GM12872 (cell line): Measurements from ENCODE around the gene DNMT3A.

ENCODE experiments used
- TF ChIP-seq, protein P1 (sequence below): IDR thresholded peaks from 3 replicates; pipeline ENCODE4 v1.5.1; 2011; ENCODE audit warnings: low read depth, mild to moderate bottlenecking, low read length, moderate library complexity; ENCODE audit not compliant: insufficient read depth

The DNMT3A gene

DNA sequence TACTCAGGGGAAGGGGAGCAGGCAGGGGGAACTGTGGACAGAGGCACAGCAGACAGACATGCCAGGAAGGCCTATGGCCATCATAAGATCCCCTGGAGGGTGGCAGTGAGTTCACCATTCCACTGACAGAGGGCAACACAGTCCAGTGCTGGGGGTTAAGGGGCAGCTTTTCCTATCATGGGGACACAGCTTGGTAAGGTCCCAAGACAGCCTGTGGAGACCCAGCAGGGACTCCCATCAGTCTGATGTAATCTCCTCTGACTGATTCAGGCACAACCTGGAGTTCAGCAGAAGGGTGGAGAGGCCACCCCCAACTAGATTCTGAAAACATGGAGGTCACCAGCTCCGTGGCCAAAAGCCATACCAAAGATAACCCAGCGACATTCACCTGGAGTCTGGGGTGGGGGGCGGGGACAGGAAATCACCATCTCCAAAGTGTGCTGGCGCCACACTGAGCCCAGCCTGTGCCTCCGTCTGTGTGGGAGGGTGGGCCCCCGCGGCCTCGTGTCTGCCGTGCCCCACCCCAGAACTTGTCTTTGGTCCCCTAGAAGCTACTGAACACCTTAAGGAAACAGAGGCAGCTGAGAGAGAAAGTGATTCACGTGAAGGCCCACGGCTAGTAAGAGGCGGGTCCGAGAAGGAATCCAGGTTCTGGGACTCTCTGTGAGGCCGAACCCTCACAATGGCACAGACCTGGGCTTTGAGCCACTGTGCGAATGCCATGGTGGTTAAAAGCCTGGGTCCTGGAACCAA is 28.6 kb downstream of the DNMT3A start:
- TF ChIP-seq, protein P1, sequence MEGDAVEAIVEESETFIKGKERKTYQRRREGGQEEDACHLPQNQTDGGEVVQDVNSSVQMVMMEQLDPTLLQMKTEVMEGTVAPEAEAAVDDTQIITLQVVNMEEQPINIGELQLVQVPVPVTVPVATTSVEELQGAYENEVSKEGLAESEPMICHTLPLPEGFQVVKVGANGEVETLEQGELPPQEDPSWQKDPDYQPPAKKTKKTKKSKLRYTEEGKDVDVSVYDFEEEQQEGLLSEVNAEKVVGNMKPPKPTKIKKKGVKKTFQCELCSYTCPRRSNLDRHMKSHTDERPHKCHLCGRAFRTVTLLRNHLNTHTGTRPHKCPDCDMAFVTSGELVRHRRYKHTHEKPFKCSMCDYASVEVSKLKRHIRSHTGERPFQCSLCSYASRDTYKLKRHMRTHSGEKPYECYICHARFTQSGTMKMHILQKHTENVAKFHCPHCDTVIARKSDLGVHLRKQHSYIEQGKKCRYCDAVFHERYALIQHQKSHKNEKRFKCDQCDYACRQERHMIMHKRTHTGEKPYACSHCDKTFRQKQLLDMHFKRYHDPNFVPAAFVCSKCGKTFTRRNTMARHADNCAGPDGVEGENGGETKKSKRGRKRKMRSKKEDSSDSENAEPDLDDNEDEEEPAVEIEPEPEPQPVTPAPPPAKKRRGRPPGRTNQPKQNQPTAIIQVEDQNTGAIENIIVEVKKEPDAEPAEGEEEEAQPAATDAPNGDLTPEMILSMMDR = no peak

DNA sequence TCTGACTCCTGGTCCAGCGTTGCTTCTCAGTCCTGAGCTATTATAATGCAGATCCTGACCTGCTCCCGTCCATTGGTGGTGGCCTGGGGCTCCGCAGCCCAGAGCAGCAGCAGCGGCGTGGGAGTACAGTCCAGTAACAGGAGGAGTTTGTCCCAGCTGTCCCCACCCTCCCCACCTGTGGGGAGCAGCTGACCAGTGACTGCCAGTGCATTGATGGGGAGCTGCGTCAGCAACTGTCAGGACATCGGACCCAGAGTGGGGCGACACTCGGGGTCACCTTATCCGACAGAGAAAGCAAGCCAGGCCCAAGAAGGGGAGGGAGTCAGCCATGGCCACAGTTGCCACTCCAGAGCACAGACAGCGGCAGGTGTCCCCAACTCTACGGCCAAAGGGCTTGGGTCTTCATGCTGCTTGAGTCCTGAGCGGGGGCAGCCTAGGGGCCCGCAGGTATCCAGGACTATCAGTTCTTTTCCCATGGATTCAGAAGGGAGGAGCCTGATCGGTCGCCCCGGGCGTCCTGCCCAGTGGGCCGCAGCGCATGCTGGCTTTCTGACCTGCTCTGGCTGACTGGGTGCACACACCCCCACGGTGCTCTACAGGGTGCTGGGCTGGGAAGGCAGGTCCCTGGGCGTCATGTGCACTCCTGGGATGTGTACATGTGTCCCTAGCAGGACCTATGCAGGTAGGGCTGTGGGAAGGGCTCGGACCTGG is 29.7 kb downstream of the DNMT3A start:
- TF ChIP-seq, protein P1 = no peak

DNA sequence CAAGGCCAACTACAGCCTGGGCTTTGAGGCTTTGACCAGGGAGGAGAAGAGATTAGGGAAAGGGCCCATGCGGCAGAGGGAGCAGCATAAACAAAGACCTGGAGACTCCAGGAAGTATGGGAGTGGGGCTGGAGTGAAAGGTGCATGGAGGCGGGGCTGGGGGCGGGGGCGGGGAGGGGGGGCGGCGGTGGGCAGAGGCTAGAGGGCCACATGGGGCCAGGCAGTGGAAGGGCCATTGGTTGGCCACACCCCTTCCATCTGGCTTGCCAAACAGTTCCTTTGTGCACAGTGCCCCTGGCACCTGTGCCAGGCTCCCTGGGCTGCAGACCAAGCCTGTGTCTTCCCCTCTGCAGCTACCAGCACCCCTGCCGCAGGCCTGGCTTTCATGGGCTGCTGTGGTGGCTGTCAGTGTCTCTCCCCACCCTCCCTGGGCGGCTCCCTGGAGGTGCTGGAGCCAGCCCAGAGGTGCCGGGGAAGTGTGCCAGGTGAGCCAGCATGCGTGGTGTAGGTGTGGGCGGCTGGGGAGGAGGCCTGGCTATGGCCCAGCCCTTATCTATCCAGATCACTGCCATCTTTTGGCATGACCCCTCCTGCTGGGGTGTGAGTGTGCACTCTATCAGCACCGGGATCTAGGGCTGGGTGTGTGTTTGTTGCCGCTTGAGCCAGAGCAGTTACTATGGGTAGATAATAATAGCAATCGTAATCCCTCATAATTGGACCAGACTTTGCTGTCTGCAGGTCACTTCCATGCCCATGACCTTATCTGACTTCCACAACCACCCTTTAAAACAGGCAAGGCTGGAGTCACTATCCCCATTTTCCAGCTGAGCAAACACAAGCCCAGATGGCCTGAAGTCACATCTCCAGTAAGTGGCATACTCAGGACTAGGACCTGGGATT is 30.5 kb downstream of the DNMT3A start:
- TF ChIP-seq, protein P1 = no peak

DNA sequence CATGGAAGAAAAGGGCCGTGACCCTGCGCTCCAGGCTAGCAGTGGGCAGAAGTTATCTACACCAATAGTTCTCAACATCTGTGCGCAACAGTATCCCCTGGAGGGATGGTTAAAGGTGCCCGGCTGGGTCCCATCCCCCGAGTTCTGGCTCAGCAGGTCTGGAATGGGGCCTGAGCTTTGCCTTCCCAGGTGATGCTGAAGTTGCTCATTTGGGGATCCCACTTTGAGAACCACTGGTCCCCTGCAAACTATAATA is 31.1 kb downstream of the DNMT3A start:
- TF ChIP-seq, protein P1 = no peak

DNA sequence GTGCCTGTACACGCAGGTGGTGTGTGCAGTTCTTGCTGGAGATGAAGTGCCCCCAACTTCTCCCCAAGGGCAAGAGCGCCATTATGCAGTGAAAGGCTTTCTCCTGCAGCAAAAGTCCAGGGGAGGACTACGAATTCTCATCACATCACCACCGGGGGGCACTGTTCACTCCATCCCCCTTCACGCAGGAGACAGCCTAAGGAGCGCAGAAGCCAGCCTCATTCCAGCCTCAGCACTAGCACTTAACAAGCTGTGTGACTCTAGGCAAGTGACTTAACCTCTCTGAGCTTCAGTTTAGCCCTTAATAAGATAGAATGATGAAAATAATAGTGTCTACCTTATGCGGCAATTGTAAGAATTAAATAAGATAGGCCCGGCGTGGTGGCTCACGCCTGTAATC is 32.3 kb downstream of the DNMT3A start:
- TF ChIP-seq, protein P1 = peak; percentile 79

DNA sequence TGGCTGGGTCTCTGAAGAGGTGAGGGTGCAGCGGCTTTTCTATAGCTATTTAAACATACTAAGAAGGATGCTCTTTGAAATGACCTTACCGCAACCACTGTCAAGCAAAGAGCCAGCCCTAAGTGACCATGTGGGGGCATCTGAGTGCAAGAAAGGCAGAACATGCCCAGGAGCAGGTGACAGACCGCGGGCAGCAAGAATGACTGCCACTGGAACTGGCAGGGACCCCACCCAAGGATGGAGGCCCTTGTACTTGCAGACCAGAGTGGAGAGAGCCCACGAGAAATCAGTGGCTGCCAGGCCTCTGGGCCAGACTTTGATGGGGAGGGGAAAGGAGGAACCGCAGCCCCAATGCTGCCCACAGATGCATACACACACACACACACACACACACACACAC is 33.1 kb downstream of the DNMT3A start:
- TF ChIP-seq, protein P1 = no peak

DNA sequence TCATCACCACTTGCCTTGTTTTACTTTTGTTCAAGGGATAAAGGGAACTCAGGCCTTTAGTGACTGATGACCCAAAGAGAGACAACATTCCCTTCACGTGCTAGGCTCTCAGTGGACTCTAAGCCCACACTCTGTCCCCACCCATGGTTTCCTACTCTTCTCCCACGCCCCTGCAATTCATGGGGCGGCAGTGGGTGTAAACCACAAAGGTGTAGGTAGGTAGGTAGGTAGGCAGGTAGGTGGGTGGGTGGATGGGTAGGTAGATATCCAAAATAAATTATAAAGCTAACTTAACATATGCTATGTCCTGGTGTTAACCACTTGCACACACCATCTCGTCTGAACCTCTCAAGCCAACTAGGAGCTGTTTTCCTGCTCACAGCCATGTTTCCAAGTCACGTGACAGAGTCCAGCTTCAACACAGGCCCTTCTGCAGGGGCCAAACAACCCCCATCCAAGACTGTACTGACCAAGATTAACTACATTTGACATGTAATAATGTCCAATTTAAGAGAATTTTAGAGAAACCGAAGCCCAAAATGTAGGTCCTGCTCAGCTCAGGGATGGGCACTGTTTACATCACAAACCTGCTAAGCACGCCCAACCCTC is 33.7 kb downstream of the DNMT3A start:
- TF ChIP-seq, protein P1 = no peak
